ENCODE measurements around the gene NDE1.

DNA sequence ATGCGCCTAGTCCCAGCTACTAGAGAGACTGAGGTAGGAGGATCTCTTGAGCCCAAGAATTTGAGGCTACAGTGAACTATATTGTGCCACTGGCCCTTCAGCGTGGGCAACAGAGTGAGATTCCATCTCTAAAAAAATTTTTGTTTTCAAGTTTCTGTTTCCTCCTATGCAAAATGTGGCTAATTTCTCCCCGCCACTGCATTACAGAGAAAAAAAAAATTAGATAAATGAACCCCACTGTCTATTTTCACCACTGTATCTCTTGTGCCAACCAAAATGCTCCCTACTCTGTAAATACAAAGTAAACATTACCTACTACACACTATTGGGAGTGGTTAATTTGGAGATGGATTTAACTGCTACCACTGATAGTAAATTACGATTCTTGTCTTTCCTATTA lies 9.1 kb upstream of the NDE1 start:
- TF ChIP-seq, protein P1, sequence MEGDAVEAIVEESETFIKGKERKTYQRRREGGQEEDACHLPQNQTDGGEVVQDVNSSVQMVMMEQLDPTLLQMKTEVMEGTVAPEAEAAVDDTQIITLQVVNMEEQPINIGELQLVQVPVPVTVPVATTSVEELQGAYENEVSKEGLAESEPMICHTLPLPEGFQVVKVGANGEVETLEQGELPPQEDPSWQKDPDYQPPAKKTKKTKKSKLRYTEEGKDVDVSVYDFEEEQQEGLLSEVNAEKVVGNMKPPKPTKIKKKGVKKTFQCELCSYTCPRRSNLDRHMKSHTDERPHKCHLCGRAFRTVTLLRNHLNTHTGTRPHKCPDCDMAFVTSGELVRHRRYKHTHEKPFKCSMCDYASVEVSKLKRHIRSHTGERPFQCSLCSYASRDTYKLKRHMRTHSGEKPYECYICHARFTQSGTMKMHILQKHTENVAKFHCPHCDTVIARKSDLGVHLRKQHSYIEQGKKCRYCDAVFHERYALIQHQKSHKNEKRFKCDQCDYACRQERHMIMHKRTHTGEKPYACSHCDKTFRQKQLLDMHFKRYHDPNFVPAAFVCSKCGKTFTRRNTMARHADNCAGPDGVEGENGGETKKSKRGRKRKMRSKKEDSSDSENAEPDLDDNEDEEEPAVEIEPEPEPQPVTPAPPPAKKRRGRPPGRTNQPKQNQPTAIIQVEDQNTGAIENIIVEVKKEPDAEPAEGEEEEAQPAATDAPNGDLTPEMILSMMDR (IDR thresholded peaks at IDR 0.05), result no peak
- TF ChIP-seq POLR2A (IDR thresholded peaks at IDR 0.05) (no peak), POLR2AphosphoS5 (IDR thresholded peaks at IDR 0.05) (no peak)
